Coronary artery (tissue), 2 donors: Measurements from ENCODE around the gene SLC29A3.

Experiments used
- DNase-seq: peaks from one replicate; pipeline ENCODE4 v3.0.0-alpha.2; 2017; ENCODE audit warnings: low spot score
- H3K27ac ChIP-seq, 2 donors: fragments of 200-600 bp; sonication (generic); one replicate each; pipeline ENCODE4 v1.5.1; 2016 to 2019
- H3K4me3 ChIP-seq: fragments of 200-600 bp; sonication (generic); 2 replicates; pipeline ENCODE4 v1.5.1; 2016; ENCODE audit warnings: mild to moderate bottlenecking, moderate library complexity
- CTCF ChIP-seq: fragments of 200-600 bp; sonication (generic); IDR thresholded peaks from one replicate; pipeline ENCODE4 v1.5.1; 2019; ENCODE audit warnings: antibody characterized with exemption

The SLC29A3 gene

GRCh38 chr10:71391701-71392100 is 72.6 kb downstream of the SLC29A3 start:
- TF ChIP-seq CTCF, result no peak
- no peak overlapping the region for H3K4me3 ChIP-seq
- no peak overlapping the region for H3K27ac ChIP-seq
- peak; percentile 21 for DNase-seq

- no peak overlapping the region for H3K27ac ChIP-seq
- H3K4me3 ChIP-seq, result no peak overlapping the region
- no peak for TF ChIP-seq CTCF
- DNase-seq, result peak; percentile 65
These were observed 73.2 kb downstream of the SLC29A3 start for GRCh38 chr10:71392292-71392691.

- Histone ChIP-seq H3K27ac (no peak overlapping the region), H3K4me3 (no peak overlapping the region)
- no peak for TF ChIP-seq CTCF
- DNase-seq, result peak; percentile 62
These were observed 74.0 kb downstream of the SLC29A3 start for GRCh38 chr10:71392791-71393781.

GRCh38 chr10:71393841-71394475 is 74.9 kb downstream of the SLC29A3 start:
- Histone ChIP-seq H3K4me3 (no peak overlapping the region), H3K27ac (no peak overlapping the region)
- DNase-seq, result peak; percentile 67
- TF ChIP-seq CTCF, result no peak

GRCh38 chr10:71394926-71395562 is 76.0 kb downstream of the SLC29A3 start:
- no peak for TF ChIP-seq CTCF
- peak; percentile 56 for DNase-seq
- Histone ChIP-seq H3K27ac (no peak overlapping the region), H3K4me3 (no peak overlapping the region)

GRCh38 chr10:71395621-71396020 is 76.6 kb downstream of the SLC29A3 start:
- DNase-seq, result peak; percentile 8
- TF ChIP-seq CTCF, result no peak
- Histone ChIP-seq H3K27ac (no peak overlapping the region), H3K4me3 (no peak overlapping the region)
